H1 (cell line): ENCODE results near the gene LRP1. TPM values are rescaled to one million over a fixed set of nuclear protein-coding genes. Genes with fewer than 3 reads are reported as not detected.
A peak's percentile ranks its signal among the peaks of the same experiment; 100 is the strongest.

Source experiments
- CTCF ChIA-PET: fragments of 300-600 bp; sonication (Branson Sonifier 250); formaldehyde crosslinking; loops from one replicate; lab custom pipeline; 2021; ENCODE audit not compliant: partially characterized antibody; lab: Charles Lee
- POLR2A ChIA-PET: fragments of 300-600 bp; sonication (Branson Sonifier 250); formaldehyde crosslinking; loops from one replicate; lab custom pipeline; 2021; ENCODE audit warnings: inconsistent platforms; ENCODE audit not compliant: partially characterized antibody; lab: Charles Lee
- DNase-seq, 2 experiments: peaks; one replicate each; pipeline versions ENCODE4 v3.0.0 to v3.0.0-alpha.2; 2010 to 2022; ENCODE audit warnings: low spot score in 2 of 2, low read depth in 1 of 2, mixed read lengths in 1 of 2
- FAIRE-seq: peaks from 2 replicates; lab custom pipeline; 2011; peaks lifted over from hg19 to GRCh38; lab: Jason Lieb, UNC
- H2AFZ ChIP-seq: 2 replicates; pipeline ENCODE4 v1.8.1; 2012; ENCODE audit warnings: low read length, inconsistent platforms
- H2AK5ac ChIP-seq: 2 replicates; pipeline ENCODE4 v1.6.1; 2013; ENCODE audit warnings: low read depth, low read length
- H2BK120ac ChIP-seq: replicated peaks from 2 replicates; pipeline ENCODE3; 2013; ENCODE audit warnings: low read depth, low read length, inconsistent platforms
- H2BK12ac ChIP-seq: 2 replicates; pipeline ENCODE4 v1.6.1; 2013; ENCODE audit warnings: low read depth, low read length
- H2BK15ac ChIP-seq: 2 replicates; pipeline ENCODE4 v1.6.1; 2013; ENCODE audit warnings: low read length
- H2BK20ac ChIP-seq: 2 replicates; pipeline ENCODE4 v1.6.1; 2013; ENCODE audit warnings: low read length
- H2BK5ac ChIP-seq: 2 replicates; pipeline ENCODE4 v1.6.1; 2013; ENCODE audit warnings: low read depth, low read length
- H3K14ac ChIP-seq: 2 replicates; pipeline ENCODE4 v1.6.1; 2013; ENCODE audit warnings: inconsistent platforms; ENCODE audit not compliant: insufficient read length
- H3K18ac ChIP-seq: 2 replicates; pipeline ENCODE4 v1.6.1; 2013; ENCODE audit warnings: low read length; ENCODE audit errors: extremely low read depth
- H3K23ac ChIP-seq: 2 replicates; pipeline ENCODE4 v1.6.1; 2013; ENCODE audit warnings: inconsistent platforms; ENCODE audit not compliant: insufficient read length
- H3K23me2 ChIP-seq: 2 replicates; pipeline ENCODE4 v1.6.1; 2013; ENCODE audit warnings: low read depth, low read length
- H3K27ac ChIP-seq: 2 replicates; pipeline ENCODE4 v1.6.1; 2011; ENCODE audit warnings: low read depth, low read length, inconsistent platforms
- H3K27me3 ChIP-seq, 4 experiments: replicated peaks in 1 of 4; 1 replicate in 1 of 4; 2 replicates in 3 of 4; pipeline versions ENCODE4 v1.6.1 to v1.8.1; 2011 to 2013; ENCODE audit warnings: low read length in 3 of 4, mild to moderate bottlenecking in 3 of 4, inconsistent platforms in 2 of 4, mixed read lengths in 2 of 4, moderate library complexity in 1 of 4; ENCODE audit not compliant: control insufficient read depth in 3 of 4, insufficient read depth in 3 of 4; ENCODE audit errors: extremely low read depth in 1 of 4
- H3K36me3 ChIP-seq, 4 experiments: 2 replicates each; pipeline versions ENCODE4 v1.6.1 to v1.8.1; 2011 to 2013; ENCODE audit warnings: mild to moderate bottlenecking in 4 of 4, low read length in 3 of 4, moderate library complexity in 2 of 4, control low read depth in 1 of 4, inconsistent platforms in 1 of 4; ENCODE audit not compliant: insufficient read depth in 4 of 4, control insufficient read depth in 2 of 4
- H3K4ac ChIP-seq: replicated peaks from 2 replicates; pipeline ENCODE3; 2013; ENCODE audit warnings: low read length, low read depth, mixed read lengths, inconsistent platforms; ENCODE audit not compliant: insufficient read length
- H3K4me1 ChIP-seq, 4 experiments: replicated peaks in 1 of 4; 1 replicate in 1 of 4; 2 replicates in 3 of 4; pipeline versions ENCODE4 v1.6.1 to v1.8.1; 2011 to 2013; ENCODE audit warnings: low read length in 3 of 4, inconsistent platforms in 2 of 4, mixed read lengths in 1 of 4; ENCODE audit not compliant: insufficient read depth in 4 of 4, control insufficient read depth in 3 of 4
- H3K4me2 ChIP-seq, 2 experiments: 2 replicates each; pipeline versions ENCODE4 v1.6.1 to v1.8.1; 2011 to 2013; ENCODE audit warnings: low read depth in 2 of 2, low read length in 2 of 2, control low read depth in 1 of 2, inconsistent platforms in 1 of 2, mild to moderate bottlenecking in 1 of 2; ENCODE audit not compliant: insufficient read depth in 1 of 2
- H3K4me3 ChIP-seq, 4 experiments: fragments of 200-600, 300-600 bp in 1 of 4; sonication (generic), shearing (Covaris generic), sonication (Bioruptor Twin) in 1 of 4; 2 replicates each; pipeline versions ENCODE4 v1.5.1 to v1.8.1; 2011 to 2016; ENCODE audit warnings: low read length in 4 of 4, low read depth in 3 of 4, control low read depth in 2 of 4, inconsistent platforms in 2 of 4, mild to moderate bottlenecking in 2 of 4, mixed read lengths in 1 of 4, moderate library complexity in 1 of 4; ENCODE audit not compliant: insufficient read depth in 2 of 4; ENCODE audit errors: extremely low read depth in 1 of 4
- H3K56ac ChIP-seq: replicated peaks from 2 replicates; pipeline ENCODE3; 2013; ENCODE audit warnings: low read depth, mild to moderate bottlenecking, mixed read lengths, low read length, inconsistent platforms; ENCODE audit not compliant: insufficient read length
- H3K79me1 ChIP-seq: 2 replicates; pipeline ENCODE4 v1.6.1; 2013; ENCODE audit warnings: low read depth, low read length, control low read depth
- H3K79me2 ChIP-seq, 2 experiments: 2 replicates each; pipeline versions ENCODE4 v1.6.1 to v1.8.1; 2012 to 2013; ENCODE audit warnings: low read length in 2 of 2, mild to moderate bottlenecking in 2 of 2, inconsistent platforms in 1 of 2; ENCODE audit not compliant: insufficient read depth in 2 of 2, control insufficient read depth in 1 of 2
- H3K9ac ChIP-seq, 4 experiments: replicated peaks in 1 of 4; 1 replicate in 1 of 4; 2 replicates in 3 of 4; pipeline versions ENCODE4 v1.6.1 to v1.8.1; 2011 to 2013; ENCODE audit warnings: low read depth in 3 of 4, low read length in 3 of 4, control low read depth in 2 of 4, mild to moderate bottlenecking in 2 of 4, moderate library complexity in 2 of 4, inconsistent platforms in 1 of 4; ENCODE audit errors: extremely low read depth in 1 of 4
- H3K9me3 ChIP-seq, 2 experiments: 2 replicates each; pipeline versions ENCODE4 v1.6.1 to v1.8.1; 2012 to 2013; ENCODE audit warnings: mild to moderate bottlenecking in 2 of 2, moderate library complexity in 2 of 2, control low read depth in 1 of 2, inconsistent platforms in 1 of 2, low read depth in 1 of 2, low read length in 1 of 2, mixed read lengths in 1 of 2; ENCODE audit not compliant: insufficient read depth in 2 of 2
- H4K20me1 ChIP-seq, 2 experiments: replicated peaks in 1 of 2; 2 replicates each; pipeline versions ENCODE3 to v1.8.1; 2011 to 2013; ENCODE audit warnings: inconsistent platforms in 2 of 2, low read length in 2 of 2, mild to moderate bottlenecking in 1 of 2; ENCODE audit not compliant: insufficient read depth in 2 of 2, control insufficient read depth in 1 of 2
- H4K5ac ChIP-seq: 2 replicates; pipeline ENCODE4 v1.6.1; 2013; ENCODE audit warnings: low read length, low read depth, mixed read lengths, inconsistent platforms; ENCODE audit not compliant: insufficient read length
- H4K8ac ChIP-seq: 2 replicates; pipeline ENCODE4 v1.8.0; 2013; ENCODE audit warnings: mild to moderate bottlenecking, moderate library complexity, low read length, inconsistent platforms; ENCODE audit not compliant: insufficient read depth; ENCODE audit errors: extremely low read depth
- H4K91ac ChIP-seq: replicated peaks from 2 replicates; pipeline ENCODE3; 2013; ENCODE audit warnings: low read length, mixed read lengths, inconsistent platforms; ENCODE audit not compliant: insufficient read length
- BCL11A ChIP-seq, 2 experiments: IDR thresholded peaks; one replicate each; pipeline ENCODE4 v1.6.1; 2011; ENCODE audit warnings: low read depth in 2 of 2, low read length in 2 of 2, mild to moderate bottlenecking in 2 of 2
- CEBPB ChIP-seq: IDR thresholded peaks from 2 replicates; pipeline ENCODE4 v1.6.1; 2012; ENCODE audit warnings: low read depth, low read length
- WGBS, 2 experiments: shearing (Covaris generic) in 1 of 2; methylation state at CpG; one replicate each; pipeline versions ENCODE4 v1.1.6 to v1.1.7; 2013 to 2015; ENCODE audit warnings: low lambda C conversion rate in 2 of 2, mixed read lengths in 2 of 2, inconsistent platforms in 1 of 2, low coverage in 1 of 2, missing lambda C conversion rate in 1 of 2; ENCODE audit not compliant: insufficient replicate concordance in 2 of 2, insufficient coverage in 1 of 2, insufficient read length in 1 of 2; ENCODE audit errors: extremely low coverage in 1 of 2, missing lambda C conversion rate in 1 of 2; 5-methylcytosine and 5-hydroxymethylcytosine counted together
- polyA plus RNA-seq, 7 experiments: library from polyadenylated mRNA; depleted of rRNA in 3 of 7; stranded (reverse) in 5 of 7; unstranded in 2 of 7; fragments of >200 nt in 5 of 7; fragments of 200-250 nt in 2 of 7; gene quantifications; 1 replicate in 5 of 7; 2 replicates in 1 of 7; 4 replicates in 1 of 7; pipeline versions ENCODE4 v1.2.1 to v1.2.3, GENCODE V29; 2011 to 2013; ENCODE audit warnings: missing spikeins in 2 of 7, mixed read lengths in 2 of 7
- total RNA-seq: library from RNA; stranded (reverse); fragmentation: NEBNext Ultra II Directional; extraction: Animal tissue kit (Norgen Biotek cat#: 25700); gene quantifications from 2 replicates; pipeline ENCODE4 v1.2.1, GENCODE V29; 2021

The LRP1 gene
- total and polyA plus RNA-seq, 2 of the 8 experiments (the other 6 are each of a cell fraction or from before 2014, with no cell fraction given), result 35.3 to 92.5 TPM

DNA sequence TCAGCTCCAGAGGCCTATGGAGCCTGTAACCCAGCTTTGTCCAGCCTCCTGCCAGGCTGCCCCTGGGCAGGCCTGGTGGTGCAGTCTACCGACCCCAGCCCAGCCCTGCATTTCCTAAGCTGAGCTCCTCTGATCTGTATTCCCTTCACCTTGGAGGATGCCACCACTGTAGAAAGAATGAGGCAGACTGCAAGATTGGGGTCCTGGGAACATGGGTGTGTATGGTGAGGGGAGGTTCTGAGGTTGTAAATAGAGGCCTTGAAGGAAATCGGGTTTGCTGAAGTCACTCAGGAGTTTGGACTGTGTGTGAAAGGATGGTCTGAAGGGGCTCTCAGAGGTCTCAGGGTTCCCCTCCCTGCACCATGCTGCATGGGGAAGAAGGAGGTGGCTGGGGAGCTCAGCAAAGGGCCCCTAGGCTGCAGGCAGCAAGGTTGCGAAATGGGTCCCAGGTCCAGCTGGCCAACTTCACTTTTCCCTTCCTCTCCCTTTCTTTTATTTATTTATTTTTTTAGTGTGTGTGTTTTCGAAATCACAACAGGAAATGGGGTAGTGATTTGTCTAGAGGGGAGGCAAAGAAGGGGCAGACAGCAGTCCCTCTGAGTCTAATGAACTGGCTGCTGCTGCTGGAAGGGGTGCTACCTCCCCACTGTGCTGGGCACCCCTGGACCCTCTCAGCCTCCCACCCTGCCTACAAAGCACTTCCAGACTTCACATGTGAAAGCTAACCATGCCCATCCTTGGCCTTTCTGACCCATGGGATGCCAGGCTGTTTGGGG, 20.4 kb downstream of the LRP1 start:
- Histone ChIP-seq H3K14ac (no peak overlapping the region), H2AFZ (no peak overlapping the region), H2AK5ac (no peak overlapping the region), H2BK20ac (no peak overlapping the region), H3K9me3 (no peaks in the 10 kb centered on the region), H3K4me2 (no peak overlapping the region), H2BK15ac (no peak overlapping the region), H3K4ac (no peak overlapping the region), H4K91ac (no peak overlapping the region), H4K20me1 (peaks cover 13 to 20% of the 10 kb centered on the region in 2 experiments), H3K27ac (no peak overlapping the region), H2BK120ac (no peak overlapping the region), H3K9ac (no peak overlapping the region), H3K4me1 (peaks cover 0 to 6% (median 2%) of the 10 kb centered on the region in 4 experiments; a peak in 4 of 7 replicates), H4K8ac (no peak overlapping the region), H3K56ac (no peak overlapping the region), H2BK12ac (no peak overlapping the region), H3K36me3 (peaks cover 20 to 42% (median 33%) of the 10 kb centered on the region in 4 experiments; a peak in 7 of 8 replicates), H3K23me2 (no peaks in the 10 kb centered on the region), H2BK5ac (no peak overlapping the region), H3K4me3 (no peak overlapping the region), H4K5ac (no peak overlapping the region), H3K79me2 (no peaks in the 10 kb centered on the region), H3K23ac (no peak overlapping the region), H3K18ac (no peak overlapping the region), H3K27me3 (no peaks in the 10 kb centered on the region), H3K79me1 (peaks cover 2% of the 10 kb centered on the region; the same call in 1 of the 2 replicates)
- no peak for DNase-seq
- TF ChIP-seq BCL11A (IDR thresholded peaks at IDR 0.05; ENCODE audit: low read depth in 2 of 2, low read length in 2 of 2) (no peak), CEBPB (peak; percentile 26; the same call in 1 of the 2 replicates)
- ChIA-PET CTCF (interaction anchor here (0.7 to 6.6 kb wide), 15 partner anchors 11 to 102 kb away, joined by 3 to 58 read pairs (median 5); no protein-coding TSS in a partner anchor), POLR2A (interaction anchor here (0.9 to 5.6 kb wide), 10 partner anchors 9 to 41 kb away, joined by 3 to 62 read pairs (median 4); partner anchors contain the start of genes LRP1 and STAT6)
- FAIRE-seq, result no peak
- 92% methylated on average over 4 of the region's 4 CpGs; no CpG with 5 or more reads in 1 of the 2 experiments for WGBS, 2 experiments
